Peyer's patch (tissue), 4 donors: ENCODE data around the gene HDAC9. TPM values are rescaled to one million over a fixed set of nuclear protein-coding genes. Genes with fewer than 3 reads are reported as not detected.
A peak's percentile ranks its signal among the peaks of the same experiment; 100 is the strongest.

Experiments used
- DNase-seq, 3 donors: peaks; one replicate each; pipeline ENCODE4 v3.0.0-alpha.2; 2017 to 2019
- H3K27ac ChIP-seq, 4 donors: fragments of 200-600 bp; sonication (generic); one replicate each; pipeline ENCODE4 v1.5.1; 2016 to 2019
- H3K27me3 ChIP-seq, 2 donors: fragments of 200-600 bp; sonication (generic); one replicate each; pipeline ENCODE4 v1.5.1; 2019
- H3K36me3 ChIP-seq, 3 donors: fragments of 200-600 bp; sonication (generic); one replicate each; pipeline ENCODE4 v1.5.1; 2016 to 2019
- H3K4me1 ChIP-seq, 4 donors: fragments of 200-600 bp; sonication (generic); one replicate each; pipeline ENCODE4 v1.5.1; 2016 to 2019
- H3K4me3 ChIP-seq, 4 donors: fragments of 200-600 bp; sonication (generic); 1 replicate in 3 of 4; 2 replicates in 1 of 4; pipeline ENCODE4 v1.5.1; 2016 to 2019; ENCODE audit warnings: mild to moderate bottlenecking in 1 of 4
- H3K9me3 ChIP-seq, 4 donors: fragments of 200-600 bp; sonication (generic); one replicate each; pipeline ENCODE4 v1.5.1; 2016 to 2019; ENCODE audit warnings: mild to moderate bottlenecking in 1 of 4
- POLR2A ChIP-seq, 2 donors: fragments of 450-650 bp; IDR thresholded peaks; one replicate each; pipeline ENCODE4 v1.5.1; 2017; ENCODE audit warnings: antibody characterized with exemption in 2 of 2, mild to moderate bottlenecking in 2 of 2, moderate library complexity in 2 of 2
- total RNA-seq, 4 donors: library from RNA; depleted of rRNA; stranded (reverse); fragments of >200 nt; gene quantifications; one replicate each; pipeline ENCODE4 v1.1.0, GENCODE V29; 2016
- TF ChIP-seq, protein P1 (sequence below), 6 experiments: fragments of 450-650 bp in 4 of 6; fragments of 200-600 bp in 2 of 6; sonication (generic) in 1 of 6; IDR thresholded peaks; one replicate each; pipeline ENCODE4 v1.5.1; 2017 to 2019; ENCODE audit warnings: antibody characterized with exemption in 6 of 6, mild to moderate bottlenecking in 3 of 6, moderate library complexity in 1 of 6

The HDAC9 gene
- total RNA-seq, 4 donors from 2014 or later = 0.88 to 75.9 (median 4.4) TPM

DNA sequence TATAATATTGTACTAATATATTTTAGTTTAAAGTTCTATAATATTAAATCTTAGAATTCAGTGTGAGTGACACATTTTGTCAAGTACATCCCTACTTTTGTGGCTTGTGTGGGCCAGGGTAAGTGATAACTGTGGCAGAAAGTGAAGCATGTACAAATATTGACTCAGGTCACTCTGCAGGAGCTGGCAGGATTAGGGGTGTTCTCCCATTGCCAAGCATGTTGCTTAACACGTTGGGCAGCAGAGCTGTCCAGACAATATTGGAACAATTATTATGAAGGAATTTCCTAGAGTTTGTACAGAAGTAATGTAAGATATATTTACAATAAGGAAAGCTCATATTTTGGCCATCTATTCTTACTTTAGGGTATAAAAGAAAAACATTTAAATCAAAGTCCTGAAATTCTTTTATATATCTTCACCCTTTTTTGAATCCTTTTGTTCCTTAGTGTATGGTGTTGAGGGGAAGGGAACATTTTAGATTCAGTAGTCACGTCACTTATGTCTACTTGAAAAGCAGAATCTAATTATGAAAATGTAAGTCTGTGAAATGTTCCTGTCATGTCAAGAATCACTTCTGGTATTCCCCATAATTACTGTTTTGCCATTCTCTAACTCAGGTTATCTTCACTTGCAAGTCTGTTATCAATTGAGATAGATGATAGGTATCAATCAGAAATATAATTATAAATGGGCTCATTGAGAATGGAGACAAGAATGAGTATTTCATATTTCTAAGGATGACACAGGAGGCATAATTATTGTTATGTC is 4.0 kb downstream of the HDAC9 start:
- no peak for DNase-seq
- no peaks in the 10 kb centered on the region for H3K9me3 ChIP-seq
- no peak overlapping the region for H3K4me3 ChIP-seq
- no peaks in the 10 kb centered on the region for H3K27me3 ChIP-seq
- no peaks in the 10 kb centered on the region for H3K36me3 ChIP-seq
- peak overlapping the region in 1 of 4 donors; percentile 27 for H3K27ac ChIP-seq
- TF ChIP-seq, protein P1, sequence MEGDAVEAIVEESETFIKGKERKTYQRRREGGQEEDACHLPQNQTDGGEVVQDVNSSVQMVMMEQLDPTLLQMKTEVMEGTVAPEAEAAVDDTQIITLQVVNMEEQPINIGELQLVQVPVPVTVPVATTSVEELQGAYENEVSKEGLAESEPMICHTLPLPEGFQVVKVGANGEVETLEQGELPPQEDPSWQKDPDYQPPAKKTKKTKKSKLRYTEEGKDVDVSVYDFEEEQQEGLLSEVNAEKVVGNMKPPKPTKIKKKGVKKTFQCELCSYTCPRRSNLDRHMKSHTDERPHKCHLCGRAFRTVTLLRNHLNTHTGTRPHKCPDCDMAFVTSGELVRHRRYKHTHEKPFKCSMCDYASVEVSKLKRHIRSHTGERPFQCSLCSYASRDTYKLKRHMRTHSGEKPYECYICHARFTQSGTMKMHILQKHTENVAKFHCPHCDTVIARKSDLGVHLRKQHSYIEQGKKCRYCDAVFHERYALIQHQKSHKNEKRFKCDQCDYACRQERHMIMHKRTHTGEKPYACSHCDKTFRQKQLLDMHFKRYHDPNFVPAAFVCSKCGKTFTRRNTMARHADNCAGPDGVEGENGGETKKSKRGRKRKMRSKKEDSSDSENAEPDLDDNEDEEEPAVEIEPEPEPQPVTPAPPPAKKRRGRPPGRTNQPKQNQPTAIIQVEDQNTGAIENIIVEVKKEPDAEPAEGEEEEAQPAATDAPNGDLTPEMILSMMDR (IDR thresholded peaks at IDR 0.05) = no peak
- no peaks in the 10 kb centered on the region for H3K4me1 ChIP-seq

DNA sequence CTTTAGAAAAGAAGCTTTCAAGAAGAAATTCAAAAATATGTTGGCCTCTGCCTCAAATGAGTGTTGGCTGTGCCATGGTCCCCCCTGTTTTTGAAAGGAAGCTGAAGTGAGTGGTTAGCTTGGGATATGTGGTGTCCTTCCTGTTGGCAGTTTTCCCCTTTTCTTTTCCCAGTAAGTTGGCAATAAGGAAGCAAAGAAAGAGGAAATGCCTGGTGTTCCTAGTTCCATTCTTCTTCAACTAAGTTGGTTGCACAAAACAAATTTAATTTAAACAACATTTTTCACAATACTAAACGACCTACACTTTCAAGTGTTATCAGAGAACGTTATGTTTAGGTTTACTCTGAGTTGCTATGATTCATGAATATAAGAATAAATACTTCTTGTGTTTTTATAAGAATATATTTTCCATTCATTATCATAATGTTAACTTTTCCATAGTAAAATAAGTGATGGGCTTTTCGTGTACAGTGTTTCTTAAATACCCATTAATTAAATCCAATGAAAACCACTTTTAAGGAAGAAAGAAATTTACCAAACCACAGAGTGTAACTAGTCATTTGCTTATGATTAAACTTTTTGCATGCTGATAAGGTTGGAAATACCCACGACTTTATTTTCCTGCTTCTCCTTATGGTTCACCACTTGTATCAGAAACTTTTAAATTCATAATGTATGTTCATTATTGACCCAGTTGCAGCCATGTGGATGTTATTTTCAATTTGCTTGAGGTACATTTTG is 7.7 kb downstream of the HDAC9 start:
- Histone ChIP-seq H3K9me3 (no peaks in the 10 kb centered on the region), H3K27ac (no peak overlapping the region), H3K4me1 (no peaks in the 10 kb centered on the region), H3K4me3 (no peak overlapping the region), H3K27me3 (no peaks in the 10 kb centered on the region), H3K36me3 (no peaks in the 10 kb centered on the region)
- TF ChIP-seq, protein P1 (IDR thresholded peaks at IDR 0.05) = no peak
- TF ChIP-seq POLR2A (IDR thresholded peaks at IDR 0.05) = no peak
- no peak for DNase-seq

DNA sequence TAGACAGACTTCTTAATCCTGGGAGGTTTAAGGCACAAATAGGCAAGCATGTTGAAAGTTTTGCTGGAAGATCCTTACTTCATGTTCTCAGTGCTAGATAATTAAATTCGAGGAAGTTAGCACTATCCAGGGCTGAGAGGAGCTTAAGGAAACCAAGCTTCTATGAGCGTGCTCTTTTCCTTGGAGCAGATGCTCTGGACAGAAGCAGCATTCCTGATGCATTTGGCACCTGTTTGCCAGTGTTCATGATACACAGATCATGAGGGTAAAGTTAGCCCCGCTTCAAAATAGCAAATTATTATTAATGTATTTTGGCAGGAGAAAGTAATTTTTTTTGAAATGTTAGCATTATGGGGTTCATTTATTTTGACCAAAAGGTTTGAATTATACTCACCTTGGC is 9.4 kb downstream of the HDAC9 start:
- no peaks in the 10 kb centered on the region for H3K27me3 ChIP-seq
- H3K27ac ChIP-seq = peak overlapping the region in 1 of 4 donors; percentile 20
- H3K9me3 ChIP-seq = no peaks in the 10 kb centered on the region
- no peak for DNase-seq
- H3K4me3 ChIP-seq = no peak overlapping the region
- TF ChIP-seq POLR2A (IDR thresholded peaks at IDR 0.05) = no peak
- TF ChIP-seq, protein P1 (IDR thresholded peaks at IDR 0.05) = no peak
- no peaks in the 10 kb centered on the region for H3K4me1 ChIP-seq
- H3K36me3 ChIP-seq = no peaks in the 10 kb centered on the region

DNA sequence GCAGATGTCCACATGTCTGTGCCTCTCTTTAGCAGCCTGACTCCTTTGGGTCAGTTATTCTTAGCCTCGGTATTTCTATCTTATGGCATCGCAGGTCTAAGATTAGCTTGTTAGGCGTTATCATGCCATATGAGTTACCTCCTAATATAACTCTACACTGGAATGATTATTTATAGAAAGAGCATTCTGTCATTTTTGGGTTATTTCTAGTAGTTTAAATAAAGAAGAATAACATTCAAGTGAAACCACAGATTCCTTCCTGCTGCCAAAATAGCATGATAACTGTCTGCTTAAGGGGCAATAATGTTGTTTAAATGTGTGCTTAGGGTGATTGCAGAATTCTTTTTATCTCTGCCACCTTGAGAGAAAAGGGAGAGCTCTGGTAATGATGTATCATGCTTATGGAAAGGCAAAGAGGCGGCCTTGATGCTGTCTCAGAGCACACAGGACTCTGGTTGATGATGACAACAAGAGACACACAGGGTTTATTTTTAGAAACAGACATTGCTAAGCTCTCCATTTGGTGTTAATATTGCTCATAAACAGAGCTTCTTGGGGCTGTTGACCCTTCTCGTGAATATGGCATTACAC is 10.4 kb downstream of the HDAC9 start:
- no peak for DNase-seq
- Histone ChIP-seq H3K27ac (peak overlapping the region in 2 of 4 donors; percentile 11 to 59), H3K9me3 (no peaks in the 10 kb centered on the region), H3K4me3 (no peak overlapping the region), H3K36me3 (no peaks in the 10 kb centered on the region), H3K4me1 (no peaks in the 10 kb centered on the region), H3K27me3 (no peaks in the 10 kb centered on the region)
- no peak for TF ChIP-seq POLR2A (IDR thresholded peaks at IDR 0.05)
- TF ChIP-seq, protein P1 (IDR thresholded peaks at IDR 0.05) = no peak

DNA sequence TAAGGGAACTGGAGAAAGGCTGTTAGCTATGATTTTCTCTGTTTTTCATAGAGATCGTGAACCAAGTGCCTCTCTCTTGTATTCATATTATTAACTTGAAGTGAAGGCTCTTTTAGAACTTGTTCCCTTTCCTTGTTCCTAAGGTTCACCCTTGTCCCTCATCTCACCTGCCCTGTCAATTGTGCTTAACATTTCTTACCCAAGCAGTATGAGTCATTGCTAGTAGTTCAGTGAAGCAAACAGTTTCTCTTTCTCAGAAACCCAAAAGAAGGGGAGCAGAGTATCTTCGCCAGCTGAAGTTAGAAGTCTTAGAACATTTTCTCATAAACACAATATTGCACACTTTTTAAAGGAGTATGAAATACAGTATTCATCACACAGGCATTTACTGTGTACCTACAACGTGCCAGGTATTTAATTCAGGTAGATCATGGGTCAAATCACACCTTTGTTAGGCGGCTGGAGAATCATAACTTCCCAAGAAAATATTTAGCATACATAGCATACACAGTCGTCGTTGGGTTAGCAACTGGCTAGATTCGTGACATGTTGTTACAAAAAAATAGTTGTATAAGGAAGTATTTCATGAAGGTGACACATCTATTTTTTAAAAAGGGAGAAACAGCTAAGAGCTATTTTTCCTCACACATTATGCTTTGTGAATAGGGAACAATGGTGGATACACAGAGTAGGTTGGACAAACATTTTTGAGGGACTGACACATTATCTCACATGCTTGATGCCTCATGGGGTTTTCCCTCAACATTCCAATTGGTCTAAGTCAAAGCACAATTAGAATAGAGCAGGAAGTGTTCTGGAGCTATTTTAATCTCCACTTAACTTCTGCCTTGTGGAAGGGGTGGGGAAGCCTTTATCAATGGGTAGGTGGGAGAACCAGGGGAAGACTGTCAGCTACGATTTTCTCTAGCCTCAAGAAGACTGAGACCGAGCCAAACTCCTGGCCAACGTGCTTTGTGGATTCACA is 13.2 kb downstream of the HDAC9 start:
- Histone ChIP-seq H3K36me3 (no peaks in the 10 kb centered on the region), H3K4me1 (no peaks in the 10 kb centered on the region), H3K27ac (peak overlapping the region in 3 of 4 donors; percentile 16 to 64 (median 57)), H3K27me3 (no peaks in the 10 kb centered on the region), H3K9me3 (no peaks in the 10 kb centered on the region), H3K4me3 (no peak overlapping the region)
- TF ChIP-seq POLR2A (IDR thresholded peaks at IDR 0.05) = no peak
- TF ChIP-seq, protein P1 (IDR thresholded peaks at IDR 0.05) = no peak
- DNase-seq = no peak
